HG03108 (cell line): Measurements from ENCODE around the gene SNRPA.
"Not testable (repeated sequence)": the region's sequence is repeated elsewhere in the genome, so short reads cannot be mapped to it uniquely, and the experiment has no call there.

Source experiments
- ATAC-seq: cut with Tn5 transposase; IDR thresholded peaks from one replicate; pipeline ENCODE4 v1.9.1; 2021; ENCODE audit warnings: moderate library complexity; ENCODE audit not compliant: unreplicated experiment

Gene SNRPA

DNA sequence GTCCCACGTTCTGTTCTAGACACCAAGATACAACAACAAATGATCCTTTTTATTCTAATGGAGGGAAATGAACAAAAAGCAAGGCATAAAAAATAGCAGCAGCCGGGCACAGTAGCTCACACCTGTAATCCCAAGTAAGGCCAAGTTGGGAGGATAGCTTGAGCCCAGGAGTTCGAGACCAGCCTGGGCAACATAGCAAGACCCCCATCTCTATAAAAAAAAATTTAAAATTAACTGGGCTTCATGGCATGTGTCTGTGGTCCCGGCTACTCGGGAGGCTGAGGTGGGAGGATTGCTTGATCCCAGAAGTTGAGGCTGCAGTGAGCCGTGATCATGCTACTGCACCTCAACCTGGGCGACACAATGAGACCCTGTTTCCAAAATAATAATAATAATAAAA, 25.4 kb downstream of the SNRPA start:
- no peak for ATAC-seq

DNA sequence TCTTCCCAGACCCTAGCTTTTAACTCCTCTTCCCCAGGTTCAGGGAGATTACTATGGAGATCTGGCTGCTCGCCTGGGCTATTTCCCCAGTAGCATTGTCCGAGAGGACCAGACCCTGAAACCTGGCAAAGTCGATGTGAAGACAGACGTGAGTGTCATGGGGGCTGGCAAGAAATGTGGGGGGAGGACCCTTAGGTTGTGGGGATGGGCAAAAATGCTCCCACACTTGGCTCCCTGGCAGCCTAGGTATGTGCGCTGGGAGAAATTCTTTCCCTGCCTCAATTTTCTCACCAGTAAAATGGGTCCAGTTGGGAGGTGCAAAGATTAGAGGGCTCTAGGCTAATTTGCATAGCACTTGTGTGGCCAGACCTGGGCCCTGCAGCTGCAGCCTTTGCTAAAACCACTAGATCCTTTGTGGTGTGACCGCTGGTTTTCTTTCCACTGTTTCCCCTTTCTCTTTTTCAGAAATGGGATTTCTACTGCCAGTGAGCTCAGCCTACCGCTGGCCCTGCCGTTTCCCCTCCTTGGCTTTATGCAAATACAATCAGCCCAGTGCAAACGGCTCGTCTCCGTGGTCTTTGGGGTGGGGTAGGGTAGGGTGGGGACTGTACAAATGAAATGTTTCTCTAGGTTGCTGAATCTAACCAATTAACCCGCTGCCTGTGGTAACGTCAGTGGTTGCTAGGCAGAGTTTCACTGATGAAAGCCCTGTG, 26.1 kb downstream of the SNRPA start:
- peak; percentile 48 for ATAC-seq

DNA sequence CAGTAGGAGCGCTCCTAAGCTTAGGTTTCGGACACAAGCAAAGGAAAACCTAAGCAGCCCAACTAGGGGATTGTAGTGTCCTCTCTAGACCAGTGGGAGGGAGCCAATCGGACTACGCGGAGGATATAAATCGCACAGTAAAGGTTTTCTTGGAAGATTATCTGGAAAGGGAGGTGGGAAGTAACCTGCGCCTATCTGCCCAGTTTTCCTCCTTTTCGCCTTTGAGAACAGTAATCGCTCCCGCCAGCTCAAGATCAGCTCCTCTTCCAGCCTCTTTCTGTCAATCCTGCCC, 26.6 kb downstream of the SNRPA start:
- ATAC-seq, result no peak

DNA sequence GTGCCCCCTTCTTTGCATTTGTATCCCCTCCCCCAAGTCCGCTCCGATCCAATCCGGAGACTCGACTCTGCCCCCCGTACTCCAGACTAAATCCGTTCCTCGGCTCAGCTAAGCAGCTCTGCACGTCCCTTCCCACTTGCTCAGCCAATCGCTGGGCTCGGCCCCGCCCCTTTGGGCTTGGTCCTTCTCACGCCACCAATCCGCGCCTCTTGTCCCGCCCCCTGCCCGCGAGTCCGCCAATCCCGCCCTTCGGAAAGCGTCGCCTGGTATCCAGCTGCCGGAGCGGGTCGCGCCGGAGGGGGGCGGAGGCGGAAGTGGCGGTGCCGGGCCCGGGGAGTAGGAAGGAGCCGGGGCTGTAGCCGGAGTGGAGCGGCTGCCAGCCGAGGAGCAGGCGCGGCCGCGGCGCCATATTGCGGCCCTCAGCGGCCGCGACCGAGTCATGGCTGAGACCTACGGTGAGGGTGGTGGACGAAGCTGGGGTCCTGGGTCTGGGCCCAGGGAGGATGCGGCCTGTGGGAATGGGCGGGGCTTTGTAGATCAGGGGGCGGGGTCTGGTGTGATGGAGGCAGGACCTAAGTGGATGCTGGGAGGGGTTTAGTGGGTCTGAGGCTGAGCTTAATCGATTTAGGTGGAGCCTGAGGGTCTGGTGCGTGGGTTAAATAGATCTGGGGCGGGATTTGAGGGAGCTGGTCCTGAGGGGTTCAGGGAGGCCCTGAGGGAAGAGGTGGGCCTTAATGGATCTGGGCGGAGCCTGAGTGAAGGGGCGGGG, 27.1 kb downstream of the SNRPA start, which contains the start of gene RAB4B:
Gene RAB4B, plus strand, starts transcription at position 311 of the 769 bp plus-strand sequence. Its CDS starts 129 bp downstream, at position 440.
- peak; percentile 59 for ATAC-seq

DNA sequence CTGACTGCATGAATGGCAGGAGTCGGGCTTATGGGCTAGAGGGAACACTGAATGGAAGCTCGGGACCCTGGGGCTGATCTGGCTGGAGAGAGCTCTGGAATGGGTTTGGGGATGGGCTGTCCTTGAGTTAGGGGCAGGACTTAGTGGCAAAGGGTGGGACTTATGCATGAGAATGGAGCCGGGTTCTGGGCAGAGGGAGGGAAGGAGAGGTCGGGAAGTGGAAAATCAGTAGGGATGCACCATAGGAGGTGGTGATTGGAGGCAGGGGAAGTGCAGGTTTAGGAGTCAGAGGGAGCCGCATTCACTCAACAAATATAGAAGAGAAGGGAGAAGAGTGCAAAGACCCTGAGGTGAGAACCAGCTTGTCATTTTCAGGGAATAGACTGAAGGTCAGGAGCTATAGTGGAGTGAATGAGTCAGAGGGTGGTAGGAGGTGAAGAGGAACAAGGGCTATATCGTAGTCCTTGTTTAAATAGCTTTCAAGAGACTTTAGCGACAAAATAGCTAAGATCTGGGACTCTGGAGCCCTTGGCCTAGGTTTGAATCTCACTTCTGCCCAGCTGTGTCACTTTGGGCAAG, 27.8 kb downstream of the SNRPA start:
- ATAC-seq, result no peak

DNA sequence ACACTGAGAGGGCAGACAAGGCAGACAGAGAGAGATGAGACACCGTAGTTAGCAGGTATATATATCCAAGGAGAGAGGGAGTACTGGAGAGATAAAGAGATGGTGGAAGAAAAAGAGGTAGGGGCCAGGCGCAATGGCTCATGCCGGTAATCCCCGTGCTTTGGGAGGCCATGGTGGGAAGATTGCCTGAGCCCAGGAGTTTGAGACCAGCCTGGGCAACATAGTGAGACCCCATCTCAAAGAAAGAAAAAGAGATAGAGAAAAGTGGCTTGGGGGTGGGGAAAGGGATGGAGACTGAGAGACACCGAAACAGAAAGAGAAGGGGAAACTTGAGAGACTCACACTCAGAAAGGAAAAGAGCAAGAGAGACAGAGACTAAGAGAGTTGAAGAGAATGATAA, 29.6 kb downstream of the SNRPA start:
- no peak for ATAC-seq

DNA sequence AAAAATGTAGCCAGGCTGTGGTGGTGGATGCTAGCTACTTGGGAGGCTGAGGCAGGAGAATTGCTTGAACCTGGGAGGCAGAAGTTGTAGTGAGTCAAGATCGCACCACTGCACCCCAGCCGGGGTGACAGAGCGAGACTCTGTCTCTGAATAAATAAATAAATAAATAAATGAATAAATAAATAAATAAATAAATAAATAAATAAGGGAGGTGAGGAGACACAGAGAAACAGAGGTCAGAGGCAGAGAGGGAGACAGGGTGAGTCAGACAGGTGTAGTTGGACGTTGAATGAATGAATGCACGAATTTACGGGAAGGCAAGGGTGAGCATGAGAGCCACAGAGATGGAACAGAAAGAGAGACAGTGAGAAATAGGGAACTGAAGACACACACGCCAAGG, 30.1 kb downstream of the SNRPA start:
- ATAC-seq, result no peak

DNA sequence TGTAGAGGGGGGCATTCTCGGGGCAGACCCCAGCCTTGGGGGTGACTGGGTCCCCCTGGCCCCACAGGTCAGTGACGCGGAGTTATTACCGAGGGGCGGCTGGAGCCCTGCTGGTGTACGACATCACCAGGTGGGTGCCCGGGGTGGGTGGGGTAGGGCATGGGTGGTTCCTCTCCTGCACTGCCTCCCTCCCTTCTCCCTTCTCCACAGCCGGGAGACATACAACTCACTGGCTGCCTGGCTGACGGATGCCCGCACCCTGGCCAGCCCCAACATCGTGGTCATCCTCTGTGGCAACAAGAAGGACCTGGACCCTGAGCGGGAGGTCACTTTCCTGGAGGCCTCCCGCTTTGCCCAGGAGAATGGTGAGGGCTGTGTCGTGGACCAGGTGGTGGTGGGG, 32.7 kb downstream of the SNRPA start:
- no peak for ATAC-seq

DNA sequence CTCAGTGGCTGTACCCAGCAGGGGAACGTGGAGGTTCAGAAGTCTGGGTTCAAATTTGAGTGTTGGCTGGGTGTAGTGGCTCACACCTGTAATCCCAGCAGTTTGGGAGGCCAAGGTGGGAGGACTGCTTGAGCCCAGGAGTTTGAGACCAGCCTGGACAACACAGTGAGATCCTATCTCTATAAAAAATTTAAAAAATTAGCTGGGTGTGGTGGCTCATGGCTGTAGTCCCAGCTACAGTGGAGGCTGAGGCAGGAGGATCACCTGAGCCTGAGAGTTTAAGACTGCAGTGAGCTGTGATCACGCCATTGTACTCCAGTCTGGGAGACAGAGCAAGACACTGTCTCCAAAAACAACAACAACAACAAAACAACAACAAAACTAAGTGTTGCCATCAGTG, 33.1 kb downstream of the SNRPA start:
- ATAC-seq, result not testable (repeated sequence)

DNA sequence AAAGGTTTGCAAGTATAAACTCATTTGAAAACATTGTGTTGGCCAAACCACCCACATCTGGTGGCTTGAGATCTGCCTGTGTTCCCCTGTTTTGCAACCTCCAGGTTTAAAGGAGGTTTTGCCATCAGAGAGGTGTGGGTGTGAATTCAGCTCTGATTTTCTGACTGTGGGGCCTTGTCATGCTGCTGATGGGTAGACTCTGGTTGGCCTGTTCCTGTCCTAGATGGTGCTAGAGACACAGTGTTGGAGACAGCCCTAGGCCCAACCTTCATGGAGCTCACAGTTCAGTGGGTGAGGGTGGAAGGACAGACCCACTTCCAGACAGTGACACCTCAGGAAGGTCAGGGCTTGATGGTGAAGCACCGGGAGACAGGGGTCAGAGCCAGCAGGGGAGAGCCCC, 34.5 kb downstream of the SNRPA start:
- ATAC-seq, result no peak

DNA sequence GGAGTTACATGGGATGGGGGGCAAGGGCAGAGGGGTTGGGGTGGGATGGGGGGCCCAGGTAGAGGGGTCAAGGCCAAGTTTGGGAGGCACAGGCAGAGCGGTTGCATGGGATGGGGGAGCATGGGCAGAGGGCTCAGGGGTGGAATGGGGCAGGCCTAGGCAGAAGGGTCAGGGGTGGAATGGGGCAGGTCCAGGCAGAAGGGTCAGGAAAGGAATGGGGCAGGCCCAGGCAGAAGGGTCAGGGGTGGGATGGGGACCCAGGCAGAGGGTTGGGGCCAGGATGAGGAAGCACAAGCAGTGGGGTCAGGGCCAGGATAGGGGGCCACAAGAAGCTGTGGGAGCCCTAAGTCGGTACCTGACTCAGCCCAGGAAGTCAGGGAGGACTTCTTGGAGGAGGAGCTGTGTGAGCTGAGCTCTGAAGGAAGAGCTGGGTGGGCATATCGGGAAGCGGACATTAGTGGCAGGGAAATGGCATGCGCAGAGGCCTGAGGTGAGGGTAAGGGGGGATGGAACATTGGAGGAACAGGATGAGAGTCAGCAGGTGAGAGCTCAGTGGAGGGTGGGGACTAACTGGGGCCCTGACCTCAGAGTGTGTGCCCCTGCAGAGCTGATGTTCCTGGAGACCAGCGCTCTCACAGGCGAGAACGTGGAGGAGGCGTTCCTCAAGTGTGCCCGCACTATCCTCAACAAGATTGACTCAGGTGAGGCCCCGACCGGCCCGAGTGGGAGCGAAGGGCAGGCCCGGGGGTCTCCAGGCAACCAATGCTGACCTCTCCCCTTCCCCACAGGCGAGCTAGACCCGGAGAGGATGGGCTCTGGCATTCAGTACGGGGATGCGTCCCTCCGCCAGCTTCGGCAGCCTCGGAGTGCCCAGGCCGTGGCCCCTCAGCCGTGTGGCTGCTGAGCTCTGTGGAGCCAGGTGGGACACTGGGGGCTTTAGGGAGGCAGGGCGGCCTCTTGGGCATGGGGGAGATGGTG, 35.3 kb downstream of the SNRPA start:
- ATAC-seq, result no peak

DNA sequence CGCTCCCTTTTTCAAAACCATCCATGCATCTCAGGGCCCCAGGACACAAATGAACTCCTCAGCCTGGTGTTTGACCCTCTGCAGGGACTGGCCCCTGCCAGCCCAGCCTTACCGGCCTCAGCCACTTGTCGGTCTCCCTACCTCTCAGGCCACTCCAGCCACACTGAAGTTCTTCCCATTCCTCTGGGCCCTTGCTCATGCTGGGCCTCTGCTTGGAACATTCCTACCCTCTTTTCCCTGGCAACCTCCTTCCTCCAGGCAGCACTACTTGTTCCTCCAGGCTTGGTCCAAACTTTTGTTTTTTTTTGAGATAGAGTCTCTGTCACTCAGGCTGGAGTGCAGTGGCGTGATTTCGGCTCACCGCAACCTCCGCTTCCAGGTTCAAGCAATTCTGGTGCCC, 40.3 kb downstream of the SNRPA start:
- no peak for ATAC-seq

DNA sequence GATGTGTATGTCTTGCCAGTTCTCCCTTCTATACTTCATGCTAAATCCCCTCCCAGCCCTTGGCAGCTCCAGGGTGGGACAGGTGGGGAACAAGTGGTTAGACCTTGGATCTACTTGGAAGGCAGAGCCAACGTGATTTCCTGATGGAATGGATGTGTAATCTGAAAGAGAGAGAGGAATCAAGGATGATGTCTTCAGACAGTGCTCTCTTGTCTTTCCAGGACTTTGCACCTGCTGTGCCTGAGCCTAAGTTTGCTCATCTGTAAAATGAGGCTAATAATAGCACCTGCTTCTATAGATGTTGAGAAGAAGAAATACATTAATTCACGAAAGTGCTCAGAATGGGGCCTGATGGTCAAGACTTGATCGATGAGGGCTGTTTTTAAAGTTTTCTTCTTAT, 41.0 kb downstream of the SNRPA start:
- no peak for ATAC-seq

DNA sequence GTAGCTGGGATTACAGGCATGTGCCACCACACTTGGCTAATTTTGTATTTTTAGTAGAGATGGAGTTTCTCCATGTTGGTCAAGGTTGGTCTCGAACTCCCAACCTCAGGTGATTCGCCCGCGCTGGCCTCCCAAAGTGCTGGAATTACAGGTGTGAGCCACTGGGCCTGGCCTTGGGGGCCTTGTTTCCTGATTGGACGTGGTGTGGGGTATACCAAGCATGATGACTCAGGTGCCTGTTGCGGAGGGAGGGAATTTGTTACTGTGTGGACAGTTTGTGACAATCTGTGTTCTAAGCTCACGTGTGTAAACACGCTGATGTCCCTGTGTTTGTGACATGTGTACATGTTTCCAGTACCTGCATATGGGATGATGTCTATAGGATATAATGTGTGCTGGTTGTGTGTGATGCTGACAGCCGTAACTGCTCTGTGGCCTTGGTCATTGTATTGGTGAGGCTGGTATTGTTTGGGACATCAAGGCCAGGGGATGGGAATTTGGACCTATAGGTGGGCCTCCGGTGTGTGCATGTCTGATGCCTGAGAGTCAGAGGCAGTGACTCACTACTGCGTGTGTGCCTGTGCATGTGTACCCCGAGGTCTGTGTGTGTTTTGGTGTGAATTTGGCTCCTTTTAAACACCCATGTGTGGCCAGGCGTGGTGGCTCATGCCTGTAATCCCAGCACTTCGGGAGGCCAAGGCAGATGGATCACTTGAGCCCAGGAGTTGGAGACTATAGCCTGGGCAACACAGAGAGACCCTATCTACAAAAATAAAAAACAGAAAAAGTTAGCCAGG, 46.4 kb downstream of the SNRPA start:
- no peak for ATAC-seq

DNA sequence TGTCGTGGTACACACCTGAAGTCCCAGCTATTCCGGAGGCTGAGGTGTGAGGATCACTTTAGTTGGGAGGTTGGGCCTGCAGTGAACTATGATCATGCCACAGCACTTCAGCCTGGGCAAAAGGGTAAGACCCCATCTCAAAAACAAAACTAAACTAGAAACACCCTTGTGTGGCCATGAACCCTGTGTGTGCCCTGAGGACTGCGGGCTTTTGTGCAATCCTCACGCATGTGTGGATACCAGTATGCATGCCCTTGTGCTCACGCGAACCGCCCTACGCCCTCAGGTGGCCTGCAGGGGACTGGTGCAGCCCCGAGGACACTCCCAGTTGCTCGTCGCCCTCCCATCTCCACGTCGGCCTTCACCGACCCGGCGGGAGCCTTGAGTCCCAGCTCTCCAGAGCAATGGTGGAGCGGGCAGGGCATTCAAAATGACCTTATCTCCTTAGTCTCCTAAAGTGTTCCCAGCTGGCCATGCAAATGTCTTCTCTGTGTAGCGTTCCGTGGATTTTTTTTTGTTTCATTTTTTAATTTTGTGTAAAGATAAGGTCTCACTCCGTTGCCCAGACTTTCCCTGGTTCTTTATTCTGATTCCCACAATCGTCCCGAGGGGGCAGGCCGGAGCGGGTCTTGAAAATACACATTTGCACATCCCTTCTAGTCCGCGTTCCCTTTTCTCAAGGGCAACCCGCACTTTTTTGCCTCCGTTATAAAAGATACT, 47.1 kb downstream of the SNRPA start:
- ATAC-seq, result no peak

DNA sequence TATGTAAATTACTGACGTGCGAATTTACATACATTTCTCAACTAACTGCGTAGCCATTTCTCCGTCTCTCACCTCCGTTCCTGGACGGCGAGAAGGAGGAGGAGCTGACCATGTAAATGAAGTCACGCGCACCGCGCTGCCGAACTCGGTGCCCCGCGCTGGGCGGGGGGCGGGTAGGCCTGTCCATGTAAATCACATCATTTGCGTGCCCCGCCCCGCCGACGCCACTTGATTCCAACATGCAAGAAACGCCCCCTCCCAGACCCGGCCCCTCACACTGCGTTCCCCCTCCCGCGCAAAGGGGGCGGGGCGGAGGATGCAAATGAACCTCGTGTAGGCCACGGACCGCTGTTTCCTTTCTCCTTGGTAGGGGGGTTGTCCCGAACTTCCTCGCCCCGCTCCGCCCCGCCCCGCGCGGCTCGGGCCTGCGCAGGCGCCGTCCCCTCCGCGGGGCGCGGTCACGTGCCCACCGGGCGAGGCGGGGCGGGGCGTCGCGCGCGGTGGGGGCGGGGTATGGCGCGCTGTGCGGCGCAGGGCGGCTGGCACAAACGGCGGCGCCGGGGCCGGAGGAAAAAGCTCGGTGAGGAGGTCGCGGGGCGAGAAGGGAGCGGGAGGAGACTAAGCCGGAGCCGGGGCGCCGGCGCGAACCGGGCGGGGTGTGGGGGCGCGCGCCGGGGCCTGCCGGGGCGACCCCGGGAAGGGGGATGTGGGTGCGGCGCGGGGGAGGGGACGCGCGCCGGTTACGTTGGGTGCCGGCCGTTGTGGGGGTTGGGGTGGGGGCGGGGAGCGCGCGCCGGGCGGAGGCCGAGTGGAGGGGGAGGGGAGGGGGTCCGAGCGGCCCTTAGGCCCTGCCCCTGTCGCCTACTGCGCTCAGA, 47.9 kb downstream of the SNRPA start, which contains the start of gene EGLN2:
Gene EGLN2, plus strand, starts transcription at position 509 of the 875 bp plus-strand sequence. CDS start 1,382 bp downstream, outside the sequence.
- peak; percentile 60 for ATAC-seq

DNA sequence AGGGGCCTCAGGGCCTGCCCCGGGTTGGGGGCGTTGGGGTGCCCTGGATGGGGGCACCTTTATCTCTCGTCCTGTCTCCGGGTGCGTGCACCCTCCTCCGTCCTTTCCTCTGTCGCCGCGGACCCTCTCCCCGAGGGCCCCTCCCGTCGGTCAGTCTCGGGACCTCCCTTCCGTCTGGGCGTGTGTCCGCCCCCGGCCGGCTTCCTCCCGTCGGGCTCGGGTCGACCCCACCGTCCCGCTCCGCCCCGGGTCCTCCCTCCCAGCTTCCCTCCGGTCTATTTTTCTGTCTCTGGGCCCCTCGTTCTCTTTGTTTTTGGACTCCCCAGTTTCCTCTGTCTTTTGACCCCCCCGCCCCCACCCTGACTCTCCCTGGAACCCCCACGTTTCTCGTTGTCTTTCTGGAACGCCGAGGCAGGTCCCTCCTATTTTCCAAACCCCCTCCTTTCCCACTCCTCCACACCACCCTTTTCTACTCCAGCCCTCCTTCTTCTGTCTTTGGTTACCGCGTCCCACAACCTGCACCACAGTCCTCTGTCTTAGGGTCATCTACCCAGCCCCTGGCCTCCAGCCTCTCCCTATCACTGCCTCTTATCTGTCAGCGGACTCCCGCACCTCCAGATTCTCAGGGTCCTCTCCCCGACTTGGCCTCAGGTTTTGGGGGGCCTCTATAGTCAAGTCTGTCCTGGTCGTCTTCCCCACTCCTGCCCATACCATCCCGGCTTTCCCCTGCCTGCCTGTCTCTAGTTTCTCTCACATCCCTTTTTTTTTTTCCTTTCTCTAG, 48.7 kb downstream of the SNRPA start:
- ATAC-seq, result no peak
